H9 (cell line): ENCODE data around the gene IWS1. TPM values are rescaled to one million over a fixed set of nuclear protein-coding genes. Genes with fewer than 3 reads are reported as not detected.

Experiments
- DNase-seq: peaks from one replicate; pipeline ENCODE4 v3.0.0-alpha.2; 2017
- H2AFZ ChIP-seq: one replicate; pipeline ENCODE4 v1.6.1; 2013; ENCODE audit warnings: mild to moderate bottlenecking, low read length, control low read depth, moderate library complexity
- H2AK5ac ChIP-seq: 2 replicates; pipeline ENCODE4 v1.6.1; 2013; ENCODE audit warnings: low read length, control low read depth, mixed read lengths; ENCODE audit not compliant: insufficient read length
- H2BK120ac ChIP-seq: one replicate; pipeline ENCODE4 v1.6.1; 2013; ENCODE audit warnings: low read depth, mild to moderate bottlenecking, low read length, control low read depth, inconsistent platforms; ENCODE audit not compliant: poor library complexity, severe bottlenecking
- H2BK12ac ChIP-seq: 2 replicates; pipeline ENCODE4 v1.6.1; 2013; ENCODE audit warnings: low read length, control low read depth, mixed read lengths, low read depth; ENCODE audit not compliant: insufficient read length
- H2BK15ac ChIP-seq: 2 replicates; pipeline ENCODE4 v1.6.1; 2013; ENCODE audit warnings: low read depth, low read length, control low read depth
- H2BK20ac ChIP-seq: one replicate; pipeline ENCODE4 v1.6.1; 2013; ENCODE audit warnings: low read depth, mild to moderate bottlenecking, low read length, control low read depth, inconsistent platforms; ENCODE audit not compliant: poor library complexity, severe bottlenecking
- H2BK5ac ChIP-seq: 2 replicates; pipeline ENCODE4 v1.6.1; 2013; ENCODE audit warnings: low read length, control low read depth, mixed read lengths; ENCODE audit not compliant: insufficient read length
- H3K14ac ChIP-seq: 2 replicates; pipeline ENCODE4 v1.6.1; 2013; ENCODE audit warnings: low read length, control low read depth; ENCODE audit not compliant: insufficient read depth
- H3K18ac ChIP-seq: 2 replicates; pipeline ENCODE4 v1.6.1; 2013; ENCODE audit warnings: low read depth, mild to moderate bottlenecking, mixed read lengths, low read length, control low read depth; ENCODE audit not compliant: insufficient read length
- H3K23ac ChIP-seq: 2 replicates; pipeline ENCODE4 v1.6.1; 2013; ENCODE audit warnings: low read length, control low read depth, mixed read lengths, low read depth; ENCODE audit not compliant: insufficient read length
- H3K23me2 ChIP-seq: 2 replicates; pipeline ENCODE4 v1.6.1; 2013; ENCODE audit warnings: low read depth, mild to moderate bottlenecking, mixed read lengths, low read length, control low read depth; ENCODE audit not compliant: insufficient read length, poor library complexity, severe bottlenecking
- H3K27ac ChIP-seq: 2 replicates; pipeline ENCODE4 v1.5.1; 2013; ENCODE audit warnings: low read length, control low read depth, mixed read lengths, low read depth; ENCODE audit not compliant: insufficient read length
- H3K27me3 ChIP-seq: 2 replicates; pipeline ENCODE4 v1.6.1; 2013; ENCODE audit warnings: low read length, control low read depth, inconsistent platforms; ENCODE audit not compliant: insufficient read depth
- H3K4ac ChIP-seq: 2 replicates; pipeline ENCODE4 v1.6.1; 2013; ENCODE audit warnings: low read depth, mild to moderate bottlenecking, control low read depth, inconsistent platforms, low read length, moderate library complexity
- H3K4me1 ChIP-seq: 2 replicates; pipeline ENCODE4 v1.6.1; 2013; ENCODE audit warnings: low read length, control low read depth, inconsistent platforms; ENCODE audit not compliant: insufficient read depth
- H3K4me2 ChIP-seq: 2 replicates; pipeline ENCODE4 v1.6.1; 2013; ENCODE audit warnings: low read length, control low read depth, mixed read lengths; ENCODE audit not compliant: insufficient read length, insufficient read depth
- H3K56ac ChIP-seq: 2 replicates; pipeline ENCODE4 v1.6.1; 2013; ENCODE audit warnings: low read depth, mild to moderate bottlenecking, mixed read lengths, low read length, control low read depth; ENCODE audit not compliant: insufficient read length
- H3K79me1 ChIP-seq: 2 replicates; pipeline ENCODE4 v1.6.1; 2013; ENCODE audit warnings: low read depth, mild to moderate bottlenecking, moderate library complexity, low read length, control low read depth, inconsistent platforms; ENCODE audit not compliant: insufficient read depth, poor library complexity, severe bottlenecking
- H3K79me2 ChIP-seq: 2 replicates; pipeline ENCODE4 v1.6.1; 2013; ENCODE audit warnings: low read length, control low read depth, inconsistent platforms; ENCODE audit not compliant: insufficient read depth
- H3K9ac ChIP-seq: 2 replicates; pipeline ENCODE4 v1.6.1; 2013; ENCODE audit warnings: low read length, control low read depth, mixed read lengths; ENCODE audit not compliant: insufficient read length; ENCODE audit errors: extremely low read depth
- H3K9me3 ChIP-seq: one replicate; pipeline ENCODE4 v1.6.1; 2013; ENCODE audit warnings: low read depth, low read length, inconsistent platforms; ENCODE audit not compliant: control insufficient read depth
- H3T11ph ChIP-seq: one replicate; pipeline ENCODE4 v1.6.1; 2013; ENCODE audit warnings: mild to moderate bottlenecking, low read length, control low read depth, inconsistent platforms
- H4K20me1 ChIP-seq: one replicate; pipeline ENCODE4 v1.6.1; 2013; ENCODE audit not compliant: control insufficient read depth, insufficient read length, insufficient read depth
- H4K5ac ChIP-seq: 2 replicates; pipeline ENCODE4 v1.6.1; 2013; ENCODE audit warnings: low read depth, mild to moderate bottlenecking, mixed read lengths, low read length, control low read depth; ENCODE audit not compliant: insufficient read length
- H4K8ac ChIP-seq: replicated peaks from 2 replicates; pipeline ENCODE4 v1.6.1; 2013; ENCODE audit warnings: low read length, control low read depth, mixed read lengths, low read depth; ENCODE audit not compliant: insufficient read length
- H4K91ac ChIP-seq: 2 replicates; pipeline ENCODE4 v1.6.1; 2013; ENCODE audit warnings: low read depth, mild to moderate bottlenecking, moderate library complexity, mixed read lengths, low read length, control low read depth; ENCODE audit not compliant: insufficient read length
- H3K27ac Mint-ChIP-seq, 3 experiments: 2 replicates in 2 of 3; 3 replicates in 1 of 3; pipeline ENCODE4 v1.8.0; 2020 to 2021; ENCODE audit warnings: mixed read lengths in 3 of 3, mild to moderate bottlenecking in 1 of 3, moderate library complexity in 1 of 3
- H3K27me3 Mint-ChIP-seq: 2 replicates; pipeline ENCODE4 v1.8.0; 2021; ENCODE audit warnings: low read depth, mild to moderate bottlenecking, moderate library complexity, mixed read lengths
- H3K36me3 Mint-ChIP-seq, 3 experiments: 2 replicates in 2 of 3; 3 replicates in 1 of 3; pipeline ENCODE4 v1.8.0; 2020 to 2021; ENCODE audit warnings: low read depth in 3 of 3, mixed read lengths in 3 of 3; ENCODE audit not compliant: insufficient read depth in 1 of 3
- H3K4me1 Mint-ChIP-seq, 2 experiments: 2 replicates each; pipeline ENCODE4 v1.8.0; 2020; ENCODE audit warnings: mixed read lengths in 2 of 2
- H3K4me3 Mint-ChIP-seq, 2 experiments: 2 replicates in 1 of 2; 3 replicates in 1 of 2; pipeline ENCODE4 v1.8.0; 2020 to 2021; ENCODE audit warnings: mild to moderate bottlenecking in 2 of 2, mixed read lengths in 2 of 2, moderate library complexity in 1 of 2
- H3K9me3 Mint-ChIP-seq, 2 experiments: 2 replicates in 1 of 2; 3 replicates in 1 of 2; pipeline ENCODE4 v1.8.0; 2020; ENCODE audit warnings: mild to moderate bottlenecking in 2 of 2, mixed read lengths in 2 of 2, moderate library complexity in 1 of 2
- WGBS: extraction: QIAGEN DNeasy Blood & Tissue Kit; methylation state at CpG from one replicate; pipeline ENCODE4 v1.1.7; 2013; ENCODE audit warnings: missing lambda C conversion rate, low lambda C conversion rate, mixed read lengths; ENCODE audit not compliant: insufficient read length; ENCODE audit errors: extremely low coverage; 5-methylcytosine and 5-hydroxymethylcytosine counted together
- total RNA-seq: library from RNA; stranded (reverse); gene quantifications from 2 replicates; pipeline ENCODE4 v1.2.1, GENCODE V29; 2021
- TF ChIP-seq, protein P1 (sequence below): fragments of 200-600 bp; sonication (generic); conservative IDR thresholded peaks from 3 replicates; pipeline ENCODE4 v1.8.0; 2021; ENCODE audit warnings: antibody characterized with exemption, mild to moderate bottlenecking

Gene IWS1
- total RNA-seq, 1 experiment from 2014 or later: 66.2 TPM

- Histone ChIP-seq H3K9ac (no peak overlapping the region), H2BK5ac (no peak overlapping the region), H2BK20ac (no peak overlapping the region), H2BK15ac (no peak overlapping the region), H4K91ac (no peak overlapping the region), H3K79me2 (no peaks in the 10 kb centered on the region), H4K8ac (no peak overlapping the region), H3K27me3 (no peaks in the 10 kb centered on the region), H2AK5ac (no peak overlapping the region), H2BK12ac (no peak overlapping the region), H3K4ac (no peak overlapping the region), H2AFZ (no peak overlapping the region), H2BK120ac (no peak overlapping the region), H3K14ac (no peak overlapping the region), H3T11ph (no peak overlapping the region), H3K9me3 (no peaks in the 10 kb centered on the region), H4K20me1 (no peaks in the 10 kb centered on the region), H3K23me2 (peaks cover under 1% of the 10 kb centered on the region), H3K23ac (no peak overlapping the region), H4K5ac (no peak overlapping the region), H3K27ac (no peak overlapping the region), H3K4me1 (no peaks in the 10 kb centered on the region; the same call in 1 of the 2 replicates), H3K4me2 (no peak overlapping the region), H3K79me1 (no peaks in the 10 kb centered on the region), H3K18ac (no peak overlapping the region), H3K56ac (no peak overlapping the region)
- H3K27ac Mint-ChIP-seq: no peak overlapping the region
- no peak overlapping the region for H3K4me3 Mint-ChIP-seq
- H3K4me1 Mint-ChIP-seq: peaks cover 12 to 13% of the 10 kb centered on the region in 2 experiments
- no peak for DNase-seq
- peaks cover 14% of the 10 kb centered on the region for H3K27me3 Mint-ChIP-seq
- no CpG with 5 or more reads among the region's 8 CpGs for WGBS
- TF ChIP-seq, protein P1, sequence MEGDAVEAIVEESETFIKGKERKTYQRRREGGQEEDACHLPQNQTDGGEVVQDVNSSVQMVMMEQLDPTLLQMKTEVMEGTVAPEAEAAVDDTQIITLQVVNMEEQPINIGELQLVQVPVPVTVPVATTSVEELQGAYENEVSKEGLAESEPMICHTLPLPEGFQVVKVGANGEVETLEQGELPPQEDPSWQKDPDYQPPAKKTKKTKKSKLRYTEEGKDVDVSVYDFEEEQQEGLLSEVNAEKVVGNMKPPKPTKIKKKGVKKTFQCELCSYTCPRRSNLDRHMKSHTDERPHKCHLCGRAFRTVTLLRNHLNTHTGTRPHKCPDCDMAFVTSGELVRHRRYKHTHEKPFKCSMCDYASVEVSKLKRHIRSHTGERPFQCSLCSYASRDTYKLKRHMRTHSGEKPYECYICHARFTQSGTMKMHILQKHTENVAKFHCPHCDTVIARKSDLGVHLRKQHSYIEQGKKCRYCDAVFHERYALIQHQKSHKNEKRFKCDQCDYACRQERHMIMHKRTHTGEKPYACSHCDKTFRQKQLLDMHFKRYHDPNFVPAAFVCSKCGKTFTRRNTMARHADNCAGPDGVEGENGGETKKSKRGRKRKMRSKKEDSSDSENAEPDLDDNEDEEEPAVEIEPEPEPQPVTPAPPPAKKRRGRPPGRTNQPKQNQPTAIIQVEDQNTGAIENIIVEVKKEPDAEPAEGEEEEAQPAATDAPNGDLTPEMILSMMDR: no peak
- H3K36me3 Mint-ChIP-seq: no peaks in the 10 kb centered on the region; a peak in 1 of 7 replicates
- peaks cover 6 to 7% of the 10 kb centered on the region in 2 experiments for H3K9me3 Mint-ChIP-seq
Measured at GRCh38 chr2:127532296-127532695, 6.0 kb upstream of the IWS1 start.
